Body of pancreas (tissue), 4 donors: ENCODE data around the gene ATP1A1. TPM values are rescaled to one million over a fixed set of nuclear protein-coding genes. Genes with fewer than 3 reads are reported as not detected.

Experiments used
- ATAC-seq: fragments of 150-250 bp; one replicate; pipeline ENCODE4 v1.9.1; 2016
- DNase-seq, 4 donors: peaks; one replicate each; pipeline ENCODE4 v3.0.0-alpha.2; 2019
- H3K27ac ChIP-seq, 4 donors: fragments of 200-600 bp; sonication (generic); 1 replicate in 3 of 4; 2 replicates in 1 of 4; pipeline versions ENCODE4 v1.5.1 to v1.6.1; 2016 to 2019; ENCODE audit warnings: mild to moderate bottlenecking in 1 of 4, mixed read lengths in 1 of 4, moderate library complexity in 1 of 4
- H3K27me3 ChIP-seq, 2 donors: fragments of 200-600 bp; sonication (generic); one replicate each; pipeline ENCODE4 v1.6.0; 2016; ENCODE audit warnings: mild to moderate bottlenecking in 1 of 2
- H3K36me3 ChIP-seq, 2 donors: fragments of 200-600 bp; sonication (generic); replicated peaks in 1 of 2; 2 replicates each; pipeline ENCODE4 v1.5.1; 2016; ENCODE audit warnings: low read depth in 2 of 2; ENCODE audit not compliant: insufficient read depth in 1 of 2
- H3K4me1 ChIP-seq: fragments of 200-600 bp; sonication (generic); one replicate; pipeline ENCODE4 v1.6.0; 2016
- H3K4me3 ChIP-seq, 2 donors: fragments of 200-600 bp; sonication (generic); 1 replicate in 1 of 2; 2 replicates in 1 of 2; pipeline ENCODE4 v1.5.1; 2016 to 2019
- H3K9me3 ChIP-seq, 3 donors: fragments of 200-600 bp; sonication (generic); 1 replicate in 2 of 3; 2 replicates in 1 of 3; pipeline ENCODE4 v1.5.1; 2016
- CTCF ChIP-seq, 7 experiments: fragments of 450-650 bp in 4 of 7; fragments of 200-600 bp in 3 of 7; sonication (generic) in 3 of 7; IDR thresholded peaks; one replicate each; pipeline ENCODE4 v1.5.1; 2016 to 2019; ENCODE audit warnings: antibody characterized with exemption in 7 of 7
- POLR2A ChIP-seq, 3 donors: fragments of 450-650 bp; IDR thresholded peaks; one replicate each; pipeline ENCODE4 v1.6.1; 2016; ENCODE audit warnings: antibody characterized with exemption in 3 of 3, mild to moderate bottlenecking in 2 of 3
- WGBS, 2 donors: methylation state at CpG; one replicate each; pipeline ENCODE4 v1.1.5; 2017; 5-methylcytosine and 5-hydroxymethylcytosine counted together
- intact Hi-C: fragments of 100-400 bp; cut with DNase I; formaldehyde crosslinking; loops from one replicate; pipeline ENCODE4 v1.15.1; 2023
- total RNA-seq, 2 donors: library from RNA; depleted of rRNA; stranded (reverse); fragments of >200 nt; gene quantifications; one replicate each; pipeline ENCODE4 v1.1.0, GENCODE V29; 2016

The ATP1A1 gene
- total RNA-seq, 2 donors from 2014 or later = 423 to 593 TPM

- no peaks in the 10 kb centered on the region for H3K27me3 ChIP-seq
- H3K4me3 ChIP-seq = no peak overlapping the region
- ATAC-seq (no peak), DNase-seq (no peak)
- intact Hi-C loops = no loop called here
- H3K9me3 ChIP-seq = no peaks in the 10 kb centered on the region
- peaks cover 79% of the 10 kb centered on the region for H3K4me1 ChIP-seq
- H3K36me3 ChIP-seq = no peaks in the 10 kb centered on the region
- H3K27ac ChIP-seq = peak overlapping the region in 3 of 4 donors; percentile 77 to 83 (median 79)
- TF ChIP-seq POLR2A (IDR thresholded peaks at IDR 0.05) (no peak), CTCF (IDR thresholded peaks at IDR 0.05) (no peak)
These were observed 42.2 kb upstream of the ATP1A1 start for GRCh38 chr1:116330846-116331245.

- TF ChIP-seq POLR2A (IDR thresholded peaks at IDR 0.05) (no peak), CTCF (IDR thresholded peaks at IDR 0.05) (no peak)
- Histone ChIP-seq H3K4me3 (no peak overlapping the region), H3K4me1 (peaks cover 79% of the 10 kb centered on the region), H3K27ac (peak overlapping the region in 2 of 4 donors; percentile 79 to 83), H3K36me3 (no peaks in the 10 kb centered on the region), H3K27me3 (no peaks in the 10 kb centered on the region), H3K9me3 (no peaks in the 10 kb centered on the region)
- 91% methylated on average over 3 of the region's 3 CpGs for WGBS, 2 donors
- DNase-seq (no peak), ATAC-seq (no peak)
- intact Hi-C loops = no loop called here
These were observed 41.5 kb upstream of the ATP1A1 start for GRCh38 chr1:116331523-116331922.

GRCh38 chr1:116332451-116332850, 40.6 kb upstream of the ATP1A1 start:
- Histone ChIP-seq H3K27ac (peak overlapping the region in 1 of 4 donors; percentile 13), H3K4me1 (peaks cover 80% of the 10 kb centered on the region), H3K36me3 (no peaks in the 10 kb centered on the region), H3K27me3 (no peaks in the 10 kb centered on the region), H3K4me3 (no peak overlapping the region), H3K9me3 (no peaks in the 10 kb centered on the region)
- intact Hi-C loops = no loop called here
- WGBS, 2 donors = 67 to 79% methylated on average over 3 of the region's 3 CpGs
- ATAC-seq (no peak), DNase-seq (no peak)
- no peak for TF ChIP-seq POLR2A (IDR thresholded peaks at IDR 0.05)
- TF ChIP-seq CTCF (IDR thresholded peaks at IDR 0.05) = no peak

- TF ChIP-seq POLR2A (IDR thresholded peaks at IDR 0.05) (no peak), CTCF (IDR thresholded peaks at IDR 0.05) (no peak)
- intact Hi-C loops = no loop called here
- no peak overlapping the region for H3K4me3 ChIP-seq
- no peaks in the 10 kb centered on the region for H3K27me3 ChIP-seq
- WGBS, 2 donors = 89 to 96% methylated on average over 5 of the region's 5 CpGs
- no peaks in the 10 kb centered on the region for H3K36me3 ChIP-seq
- ATAC-seq = no peak
- H3K9me3 ChIP-seq = no peaks in the 10 kb centered on the region
- no peak for DNase-seq
- no peak overlapping the region for H3K27ac ChIP-seq
- peaks cover 80% of the 10 kb centered on the region for H3K4me1 ChIP-seq
These were observed 39.7 kb upstream of the ATP1A1 start for GRCh38 chr1:116333171-116334014.
